ENCODE measurements around the gene USP20.

Gene USP20

GRCh38 chr9:129884220-129885017, 49.2 kb downstream of the USP20 start (continued):
- TF ChIP-seq ZNF350 (tag by site-specific recombination; IDR thresholded peaks at IDR 0.05) (no peak), ZSCAN18 (tag by site-specific recombination; IDR thresholded peaks at IDR 0.05) (no peak), OVOL3 (tag by site-specific recombination; IDR thresholded peaks at IDR 0.05) (no peak), ZNF169 (tag by site-specific recombination; IDR thresholded peaks at IDR 0.05) (no peak), ZNF629 (tag by site-specific recombination; IDR thresholded peaks at IDR 0.05) (0 out of 2 replicates have a peak, but pooled peaks have one; percentile 9), TSHZ1 (tag by site-specific recombination; IDR thresholded peaks at IDR 0.05; ENCODE audit: borderline replicate concordance) (0 out of 2 replicates have a peak, but pooled peaks have one; percentile 23), EGR2 (tag by site-specific recombination; IDR thresholded peaks at IDR 0.05; ENCODE audit: low read depth) (0 out of 2 replicates have a peak, but pooled peaks have one; percentile 28), ZNF184 (tag by site-specific recombination; IDR thresholded peaks at IDR 0.05) (no peak), ZNF558 (tag by site-specific recombination; IDR thresholded peaks at IDR 0.05) (no peak), ZNF398 (tag by site-specific recombination; IDR thresholded peaks at IDR 0.05) (no peak), KLF16 (tag by site-specific recombination; IDR thresholded peaks at IDR 0.05) (no peak), ZNF561 (tag by site-specific recombination; IDR thresholded peaks at IDR 0.05; ENCODE audit: borderline replicate concordance) (0 out of 2 replicates have a peak, but pooled peaks have one; percentile 50), ZNF24 (tag by site-specific recombination; IDR thresholded peaks at IDR 0.05) (no peak), INSM2 (tag by site-specific recombination; IDR thresholded peaks at IDR 0.05) (no peak), ZNF529 (tag by site-specific recombination; IDR thresholded peaks at IDR 0.05; ENCODE audit: insufficient replicate concordance) (no peak), KLF8 (tag by site-specific recombination; IDR thresholded peaks at IDR 0.05) (no peak), IKZF3 (tag by site-specific recombination; IDR thresholded peaks at IDR 0.05) (no peak), ZNF692 (tag by site-specific recombination; IDR thresholded peaks at IDR 0.05) (0 out of 2 replicates have a peak, but pooled peaks have one; percentile 27), ZNF768 (tag by site-specific recombination; IDR thresholded peaks at IDR 0.05) (no peak), ZNF549 (tag by site-specific recombination; IDR thresholded peaks at IDR 0.05) (no peak), OSR2 (tag by site-specific recombination; IDR thresholded peaks at IDR 0.05) (no peak), ZSCAN30 (tag by site-specific recombination; IDR thresholded peaks at IDR 0.05) (no peak), ZNF280D (tag by site-specific recombination; IDR thresholded peaks at IDR 0.05) (no peak), ZSCAN16 (tag by site-specific recombination; IDR thresholded peaks at IDR 0.05) (no peak), GFI1B (tag by site-specific recombination; IDR thresholded peaks at IDR 0.05) (no peak), ZNF221 (tag by site-specific recombination; IDR thresholded peaks at IDR 0.05; ENCODE audit: borderline replicate concordance) (no peak)

Measured in HEK293 (cell line).